Activated gamma-delta T cell treated with Interleukin-2 at 50 U/mL for 16 hours (primary cell): ENCODE data around the gene GLO1.

Experiments
- DNase-seq: peaks from one replicate; pipeline ENCODE4 v3.0.0-alpha.2; 2020

Gene GLO1

GRCh38 chr6:38702558-38703397 lies at the start of gene GLO1:
TSS of gene GLO1 (minus strand) at chr6:38703145. CDS start at chr6:38703054, 91 bp downstream.
- peak; percentile 93 for DNase-seq

GRCh38 chr6:38750968-38751615 lies 48.1 kb upstream of the GLO1 start:
- no peak for DNase-seq

- DNase-seq = no peak
Measured at GRCh38 chr6:38749473-38749872, 46.5 kb upstream of the GLO1 start.

DNA sequence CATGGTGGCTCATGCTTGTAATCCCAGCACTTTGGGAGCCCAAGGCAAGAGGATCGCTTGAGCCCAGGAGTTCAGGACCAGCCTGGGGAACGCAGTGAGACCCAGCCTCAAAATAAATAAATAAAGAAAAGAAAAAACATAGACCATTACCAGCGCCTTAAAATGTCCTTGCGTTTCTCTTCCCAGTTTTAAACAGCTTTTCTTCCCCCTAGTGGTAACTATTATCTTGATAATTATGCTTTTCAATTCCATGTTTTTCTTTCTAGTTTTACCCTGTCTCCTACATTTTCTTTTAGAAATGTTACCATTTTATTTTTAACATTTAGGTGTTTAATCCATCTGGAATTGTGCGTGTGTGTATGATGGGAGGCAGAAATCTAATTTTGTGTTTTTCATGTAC lies 36.6 kb upstream of the GLO1 start:
- DNase-seq = no peak

- no peak for DNase-seq
Measured at GRCh38 chr6:38738261-38738660, 35.3 kb upstream of the GLO1 start.

- no peak for DNase-seq
Measured at GRCh38 chr6:38736951-38737350, 34.0 kb upstream of the GLO1 start.

- DNase-seq = no peak
Measured at GRCh38 chr6:38730140-38730862, 27.4 kb upstream of the GLO1 start.

DNA sequence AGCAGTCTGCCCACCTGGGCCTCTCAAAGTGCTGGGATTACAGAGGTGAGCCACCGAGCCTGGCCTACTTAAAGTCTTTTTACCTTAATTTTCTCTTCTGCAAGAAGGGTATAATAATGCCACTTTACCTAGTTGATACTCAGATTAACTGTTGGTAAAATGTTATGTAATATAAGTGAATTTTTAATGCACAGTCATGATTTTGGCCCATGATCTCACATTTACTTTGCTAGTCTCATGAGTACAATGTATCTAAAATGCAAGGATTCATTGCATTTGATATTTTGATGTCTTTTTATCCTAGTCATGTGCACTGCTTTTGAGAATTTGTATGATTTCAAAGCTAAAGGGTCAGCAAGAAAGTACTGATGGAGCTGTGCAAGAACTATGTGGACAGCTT lies 25.3 kb upstream of the GLO1 start:
- DNase-seq = no peak

- DNase-seq = no peak
Measured at GRCh38 chr6:38725414-38726183, 22.7 kb upstream of the GLO1 start.

- no peak for DNase-seq
Measured at GRCh38 chr6:38724343-38724742, 21.4 kb upstream of the GLO1 start.

DNA sequence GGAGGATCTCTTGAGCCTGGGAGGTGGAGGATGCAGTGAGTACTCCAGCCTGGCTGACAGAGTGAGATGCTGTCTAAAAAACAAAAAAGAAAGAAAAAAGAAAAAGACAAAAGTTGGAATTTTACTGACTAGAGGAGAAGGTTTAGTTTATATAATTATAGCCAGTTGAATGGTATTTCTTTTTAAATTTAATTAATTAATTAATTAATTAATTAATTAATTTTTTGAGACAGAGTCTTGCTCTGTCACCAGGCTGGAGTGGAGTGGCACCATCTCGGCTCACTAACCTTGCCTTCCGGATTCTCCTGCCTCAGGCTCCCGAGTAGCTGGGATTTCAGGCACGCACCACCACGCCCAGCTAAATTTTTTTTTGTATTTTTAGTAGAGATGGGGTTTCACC lies 20.8 kb upstream of the GLO1 start:
- no peak for DNase-seq

- DNase-seq = no peak
Measured at GRCh38 chr6:38722727-38723334, 19.9 kb upstream of the GLO1 start.

DNA sequence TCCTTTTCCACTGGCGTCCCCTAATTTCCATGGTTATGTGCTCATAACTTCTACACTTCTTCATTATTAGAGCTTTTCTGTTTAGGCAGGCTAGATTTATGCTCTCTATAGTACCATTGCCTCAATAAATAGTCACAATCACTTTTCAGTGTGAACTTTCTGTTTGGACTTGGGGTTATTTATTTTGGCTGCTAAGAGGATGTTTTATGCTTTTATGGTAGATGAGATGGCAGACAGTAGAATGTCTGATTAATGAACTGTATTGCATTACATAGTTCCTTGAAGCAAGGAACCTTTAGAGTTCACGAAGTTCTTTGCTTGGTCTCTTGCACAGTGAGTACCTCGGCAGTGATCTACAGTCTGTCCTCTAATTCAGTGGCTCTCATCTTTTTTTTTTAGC lies 19.1 kb upstream of the GLO1 start:
- no peak for DNase-seq

GRCh38 chr6:38720295-38720694 lies 17.4 kb upstream of the GLO1 start:
- DNase-seq = no peak

GRCh38 chr6:38719358-38719757 lies 16.4 kb upstream of the GLO1 start:
- DNase-seq = no peak

GRCh38 chr6:38716825-38717224 lies 13.9 kb upstream of the GLO1 start:
- no peak for DNase-seq

DNA sequence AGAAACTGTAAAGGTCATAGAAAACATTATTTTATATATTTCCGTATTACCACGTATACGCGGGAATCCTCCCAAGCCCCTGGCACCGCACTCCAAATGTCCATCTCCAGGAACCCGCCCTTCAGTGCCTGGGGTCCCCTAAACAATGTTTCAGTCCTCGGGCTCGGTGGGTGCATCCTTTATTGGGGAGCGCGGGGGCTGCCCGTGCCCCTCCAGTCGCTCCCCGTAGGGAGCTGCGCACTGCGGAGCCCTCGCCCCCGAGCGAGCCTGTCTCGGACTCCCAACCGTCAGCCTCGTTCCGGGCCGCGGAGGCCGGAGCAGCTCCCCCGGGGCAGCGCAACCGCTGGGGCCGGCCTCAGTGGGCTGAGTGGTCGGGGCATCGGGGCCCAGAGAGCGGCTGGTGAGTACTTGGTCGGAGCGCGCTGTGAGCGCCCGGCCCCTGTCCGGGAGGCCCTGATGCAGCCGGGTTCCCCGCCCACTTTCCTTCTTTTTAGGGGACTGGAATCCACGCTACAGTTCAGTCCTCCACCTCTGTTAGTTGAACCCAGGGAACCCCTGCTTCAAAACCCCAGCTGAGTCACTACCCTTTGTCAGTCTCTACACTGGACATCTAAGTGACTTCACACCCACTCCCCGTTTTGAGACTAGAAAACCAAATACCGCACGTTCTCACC lies 12.2 kb upstream of the GLO1 start, which contains the start of gene DNAH8:
Gene DNAH8 (plus strand): TSS at position 296 of the 674 bp plus-strand sequence. CDS start 7,499 bp downstream, outside the sequence.
- DNase-seq = no peak

DNA sequence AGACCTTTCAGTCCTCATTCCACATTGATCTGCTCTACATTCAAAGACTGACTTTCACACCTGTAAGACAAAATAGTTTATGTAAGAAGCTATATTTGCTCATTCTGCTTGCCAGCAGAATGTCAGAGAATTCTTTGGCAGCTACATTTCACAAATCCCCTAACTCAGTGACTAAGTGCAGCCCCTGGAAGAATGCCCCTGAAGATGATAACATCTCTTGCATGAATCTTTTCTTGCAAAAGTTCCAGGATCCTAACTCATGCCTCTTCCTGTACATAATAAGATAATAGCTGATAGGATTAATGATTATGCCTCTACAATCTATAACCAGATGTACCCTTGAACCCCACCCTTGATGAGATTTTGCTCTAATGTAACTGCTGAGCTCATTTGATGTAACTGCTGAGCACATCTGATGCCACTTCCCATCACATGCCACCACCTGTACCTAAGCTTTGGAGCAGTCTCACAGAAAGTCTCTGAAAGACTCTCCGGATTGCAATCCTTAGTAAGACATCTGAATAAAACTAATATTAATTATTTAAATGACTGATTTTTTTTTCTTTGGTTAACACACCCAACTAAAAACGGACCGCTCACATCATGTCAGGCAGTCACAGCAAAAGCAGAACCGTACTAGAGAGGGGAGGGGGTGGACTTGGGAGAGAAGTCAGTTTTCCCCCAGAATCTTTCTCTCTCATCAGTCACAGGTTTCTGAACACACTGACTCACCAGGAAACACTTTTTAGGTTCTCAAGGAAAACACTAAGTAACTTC lies 11.5 kb upstream of the GLO1 start:
- no peak for DNase-seq

- DNase-seq = peak; percentile 62
Measured at GRCh38 chr6:38713812-38714211, 10.9 kb upstream of the GLO1 start.

- no peak for DNase-seq
Measured at GRCh38 chr6:38708496-38708895, 5.6 kb upstream of the GLO1 start.

DNA sequence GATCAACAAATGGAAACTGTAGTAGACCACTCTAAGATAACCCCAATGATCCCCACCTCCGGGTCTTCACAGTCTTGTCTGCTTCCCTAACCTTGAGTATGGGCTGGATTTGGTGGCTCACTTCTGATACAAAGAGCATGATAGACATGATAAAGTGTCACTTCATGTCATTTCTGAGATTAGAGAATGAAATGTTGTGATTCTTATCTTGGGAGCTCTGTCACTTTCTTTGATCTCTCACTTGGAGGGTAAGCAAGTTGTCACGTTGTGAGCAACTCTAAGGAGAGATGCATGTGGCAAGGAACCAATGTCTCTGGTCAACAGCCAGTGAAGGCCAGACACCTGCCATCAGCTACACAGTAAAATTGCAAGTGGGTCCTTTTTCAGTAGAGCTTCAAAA lies 3.0 kb upstream of the GLO1 start:
- no peak for DNase-seq
